Upper lobe of left lung (tissue), 4 donors: ENCODE results near the gene RHAG.

Source experiments
- CTCF ChIP-seq, 6 experiments: fragments of 450-650 bp in 4 of 6; fragments of 200-600 bp in 2 of 6; sonication (generic) in 2 of 6; IDR thresholded peaks; one replicate each; pipeline ENCODE4 v1.5.1; 2016 to 2019; ENCODE audit warnings: antibody characterized with exemption in 6 of 6
- EP300 ChIP-seq, 4 donors: sonication (generic); formaldehyde crosslinking; IDR thresholded peaks; one replicate each; pipeline ENCODE4 v1.5.1; 2017; ENCODE audit warnings: antibody characterized with exemption in 4 of 4, control low read depth in 2 of 4
- POLR2A ChIP-seq, 4 donors: fragments of 450-650 bp; IDR thresholded peaks; one replicate each; pipeline ENCODE4 v1.5.1; 2016 to 2017; ENCODE audit warnings: antibody characterized with exemption in 4 of 4, mild to moderate bottlenecking in 2 of 4
- POLR2AphosphoS5 ChIP-seq, 2 donors: sonication (generic); formaldehyde crosslinking; IDR thresholded peaks; one replicate each; pipeline ENCODE4 v1.5.1; 2017; ENCODE audit warnings: antibody characterized with exemption in 2 of 2

GRCh38 chr6:49646130-49646824 is 9.6 kb upstream of the RHAG start:
- TF ChIP-seq EP300 (IDR thresholded peaks at IDR 0.05), result no peak
- TF ChIP-seq CTCF (IDR thresholded peaks at IDR 0.05), result no peak
- TF ChIP-seq POLR2AphosphoS5 (IDR thresholded peaks at IDR 0.05), result no peak
- no peak for TF ChIP-seq POLR2A (IDR thresholded peaks at IDR 0.05)
